ENCODE data around the gene FAM161B. TPM values are rescaled to one million over a fixed set of nuclear protein-coding genes. Genes with fewer than 3 reads are reported as not detected.
A peak's percentile ranks its signal among the peaks of the same experiment; 100 is the strongest.
"Not testable (repeated sequence)": the region's sequence is repeated elsewhere in the genome, so short reads cannot be mapped to it uniquely, and the experiment has no call there.

FAM161B gene
- total RNA-seq, result 1 to 10 TPM; 1.8 to 6.5 (median 3.1) TPM

GRCh38 chr14:73949752-73950734 is at the start of gene FAM161B, which contains the start of gene COQ6:
TSS of gene FAM161B (minus strand) at chr14:73950094. CDS start at chr14:73950026, 68 bp downstream.
TSS of gene COQ6 (plus strand) at chr14:73950302. CDS start at chr14:73950333, 31 bp downstream.
- ATAC-seq (ENCODE audit: low FRiP score) (peak; percentile 99), DNase-seq (ENCODE audit: low spot score) (peak; percentile 76)
- TF ChIP-seq, protein P1, sequence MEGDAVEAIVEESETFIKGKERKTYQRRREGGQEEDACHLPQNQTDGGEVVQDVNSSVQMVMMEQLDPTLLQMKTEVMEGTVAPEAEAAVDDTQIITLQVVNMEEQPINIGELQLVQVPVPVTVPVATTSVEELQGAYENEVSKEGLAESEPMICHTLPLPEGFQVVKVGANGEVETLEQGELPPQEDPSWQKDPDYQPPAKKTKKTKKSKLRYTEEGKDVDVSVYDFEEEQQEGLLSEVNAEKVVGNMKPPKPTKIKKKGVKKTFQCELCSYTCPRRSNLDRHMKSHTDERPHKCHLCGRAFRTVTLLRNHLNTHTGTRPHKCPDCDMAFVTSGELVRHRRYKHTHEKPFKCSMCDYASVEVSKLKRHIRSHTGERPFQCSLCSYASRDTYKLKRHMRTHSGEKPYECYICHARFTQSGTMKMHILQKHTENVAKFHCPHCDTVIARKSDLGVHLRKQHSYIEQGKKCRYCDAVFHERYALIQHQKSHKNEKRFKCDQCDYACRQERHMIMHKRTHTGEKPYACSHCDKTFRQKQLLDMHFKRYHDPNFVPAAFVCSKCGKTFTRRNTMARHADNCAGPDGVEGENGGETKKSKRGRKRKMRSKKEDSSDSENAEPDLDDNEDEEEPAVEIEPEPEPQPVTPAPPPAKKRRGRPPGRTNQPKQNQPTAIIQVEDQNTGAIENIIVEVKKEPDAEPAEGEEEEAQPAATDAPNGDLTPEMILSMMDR (IDR thresholded peaks at IDR 0.05), result no peak

DNA sequence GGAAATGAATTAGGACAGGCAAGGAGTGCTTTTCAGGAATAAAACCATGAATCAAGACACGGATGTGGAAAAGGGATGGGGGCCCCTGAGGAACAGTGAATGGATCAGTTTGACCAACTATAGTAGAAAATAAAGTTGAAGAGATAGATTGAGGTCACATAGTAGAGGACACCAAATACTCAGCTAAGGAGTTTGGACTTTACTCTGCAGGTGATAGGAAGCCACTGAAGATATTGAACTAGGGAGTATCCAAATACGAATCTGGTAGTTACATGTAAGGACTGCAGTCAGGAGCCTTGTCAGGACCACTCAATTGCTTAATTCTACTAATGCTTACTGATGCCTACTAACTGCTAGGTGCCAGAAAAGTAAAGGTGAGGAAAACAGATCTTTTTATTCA is 48.8 kb upstream of the FAM161B start:
- ATAC-seq (ENCODE audit: low FRiP score) (no peak), DNase-seq (ENCODE audit: low spot score) (no peak)
- TF ChIP-seq, protein P1 (IDR thresholded peaks at IDR 0.05), result no peak

DNA sequence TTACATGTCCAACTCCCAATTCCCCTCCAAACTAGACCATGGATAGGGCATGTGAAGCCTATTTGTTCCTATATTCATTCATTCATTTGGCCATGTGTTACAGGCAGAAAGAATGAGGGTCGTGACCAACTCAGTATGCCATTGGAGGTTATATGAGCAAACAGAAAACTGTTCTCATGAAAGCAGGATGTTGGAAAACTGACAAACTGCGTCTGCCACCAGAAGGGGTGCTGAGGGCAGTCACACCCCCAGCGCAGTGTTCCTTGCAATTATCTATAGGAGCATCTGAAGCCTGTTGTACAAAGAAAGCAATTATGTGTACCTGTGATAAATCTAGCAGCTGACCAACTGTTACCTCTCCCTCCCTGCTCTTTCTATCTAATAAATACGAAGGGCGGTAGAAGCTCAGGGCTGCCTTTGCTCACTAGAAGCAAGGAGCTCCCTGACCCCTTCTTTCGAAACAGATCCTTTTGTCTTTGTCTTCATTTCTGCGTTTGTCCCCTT is 48.1 kb upstream of the FAM161B start:
- no peak for DNase-seq (ENCODE audit: low spot score)
- TF ChIP-seq, protein P1 (IDR thresholded peaks at IDR 0.05), result no peak
- ATAC-seq (ENCODE audit: low FRiP score), result no peak

- DNase-seq (ENCODE audit: low spot score), result no peak
- TF ChIP-seq, protein P1 (IDR thresholded peaks at IDR 0.05), result no peak
These were observed 47.4 kb upstream of the FAM161B start for GRCh38 chr14:73997108-73997943.

GRCh38 chr14:73996731-73997107 is 46.8 kb upstream of the FAM161B start:
- DNase-seq (ENCODE audit: low spot score), result no peak
- TF ChIP-seq, protein P1 (IDR thresholded peaks at IDR 0.05), result no peak
- no peak for ATAC-seq (ENCODE audit: low FRiP score)

More at GRCh38 chr14:73997108-73997943, 47.4 kb upstream of the FAM161B start:
- no peak for ATAC-seq (ENCODE audit: low FRiP score)

DNA sequence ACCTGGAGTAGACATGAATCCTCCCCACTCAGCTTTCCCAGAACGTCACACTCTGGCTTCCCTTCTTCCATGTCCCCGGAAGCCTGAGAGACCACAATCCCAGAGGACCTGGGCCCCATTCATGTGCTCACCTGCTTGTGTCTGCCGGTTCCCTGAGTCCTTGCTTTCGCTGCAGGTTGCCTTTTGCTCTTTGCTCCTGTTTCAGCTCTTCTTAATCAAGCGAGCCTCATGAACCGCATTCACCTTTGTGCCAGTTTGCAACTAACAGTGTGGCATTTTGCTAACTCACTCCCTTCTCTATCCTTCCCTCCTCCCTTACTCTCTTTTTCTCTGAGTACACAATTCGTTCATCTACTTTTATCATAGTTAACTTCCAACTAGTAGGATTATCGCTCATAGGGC is 46.1 kb upstream of the FAM161B start:
- TF ChIP-seq, protein P1 (IDR thresholded peaks at IDR 0.05), result no peak
- ATAC-seq (ENCODE audit: low FRiP score) (no peak), DNase-seq (ENCODE audit: low spot score) (no peak)

- not testable (repeated sequence) for DNase-seq (ENCODE audit: low spot score); ATAC-seq (ENCODE audit: low FRiP score)
These were observed 45.0 kb upstream of the FAM161B start for GRCh38 chr14:73994926-73995325.

Measured in omental fat pad (tissue), 4 donors.